ENCODE data around the gene PTGIS.
"Not testable (repeated sequence)": the region's sequence is repeated elsewhere in the genome, so short reads cannot be mapped to it uniquely, and the experiment has no call there.

The PTGIS gene

GRCh38 chr20:49569411-49570115, 1.6 kb upstream of the PTGIS start:
- H3K9ac ChIP-seq = no peak overlapping the region
- H3K36me3 ChIP-seq = no peaks in the 10 kb centered on the region
- peak overlapping the region in 2 of 11 experiments; percentile 7 to 11; a peak in 2 of 22 replicates for H3K27ac ChIP-seq
- peaks cover 25 to 70% (median 60%) of the 10 kb centered on the region in 10 experiments for H3K4me1 ChIP-seq
- TF ChIP-seq Cebpa-rat (IDR thresholded peaks at IDR 0.05) = no peak
- H3K4me2 ChIP-seq = peak overlapping the region in 7 of 11 experiments; percentile 8 to 68 (median 61); a peak in 11 of 22 replicates
- H3K9me3 ChIP-seq (replicated peaks in 1 of 11) = no peaks in the 10 kb centered on the region
- peaks cover 12 to 47% (median 18%) of the 10 kb centered on the region in 11 experiments for H3K27me3 ChIP-seq
- no peaks in the 10 kb centered on the region for H4K20me1 ChIP-seq
- H3K4me3 ChIP-seq = no peak overlapping the region

- no peak overlapping the region; a peak in 1 of 22 replicates for H3K27ac ChIP-seq
Observed at GRCh38 chr20:49568278-49569151, 578 bp upstream of the PTGIS start.

DNA sequence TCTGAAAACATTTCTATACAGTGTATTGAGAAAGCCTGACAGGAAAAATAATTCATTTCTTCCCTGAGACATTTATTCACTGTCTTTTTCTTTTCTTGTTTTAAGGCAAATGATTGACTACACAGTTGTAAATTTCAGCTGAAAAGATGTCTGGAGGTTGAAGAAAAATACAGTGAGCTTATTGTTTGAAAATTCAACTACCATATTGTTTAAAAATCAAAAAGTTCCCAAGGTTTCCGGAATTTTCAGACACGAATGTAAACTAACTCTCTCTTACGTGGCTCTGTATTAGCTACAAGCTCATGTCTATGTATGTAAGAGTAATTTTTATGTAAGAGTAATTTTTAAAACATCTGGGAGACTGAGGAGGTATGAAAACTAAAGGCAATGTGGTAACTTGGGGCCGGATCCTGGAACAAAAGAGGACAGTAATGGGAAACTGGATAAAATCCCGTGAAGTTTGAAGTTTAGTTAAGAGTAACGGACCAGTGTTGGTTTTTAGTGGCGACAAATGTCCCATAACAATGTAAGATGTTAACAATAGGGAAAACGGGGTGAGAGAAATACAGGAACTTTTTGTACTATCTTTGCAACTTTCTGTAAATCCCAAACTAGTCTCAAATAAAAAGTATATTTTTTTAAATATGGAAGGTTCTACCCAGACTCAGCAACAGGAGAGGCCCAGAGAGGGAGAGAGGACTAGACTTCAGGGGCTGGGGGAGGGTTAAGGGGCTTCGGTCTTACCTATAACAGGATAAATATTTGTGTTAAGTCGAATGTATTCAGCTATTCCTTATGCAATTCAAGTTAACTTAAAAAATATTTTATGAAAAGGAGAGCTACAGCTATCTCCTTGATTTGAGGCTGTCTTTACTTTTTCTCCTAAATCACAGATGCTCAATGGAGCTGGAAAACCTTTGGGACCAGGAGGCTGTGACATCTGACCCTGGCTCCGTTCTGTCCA, 1.3 kb downstream of the PTGIS start:
- H3K9ac ChIP-seq = peak overlapping the region in 5 of 11 experiments; percentile 26 to 76 (median 71); a peak in 6 of 22 replicates
- peaks cover 12 to 33% (median 18%) of the 10 kb centered on the region in 11 experiments for H3K27me3 ChIP-seq

More at GRCh38 chr20:49568278-49569151, 578 bp upstream of the PTGIS start:
- peak overlapping the region in 3 of 10 experiments; percentile 26 to 40 (median 31); a peak in 2 of 20 replicates for H3K4me3 ChIP-seq
- TF ChIP-seq Cebpa-rat (IDR thresholded peaks at IDR 0.05) = no peak
- H3K9ac ChIP-seq = peak overlapping the region in 1 of 11 experiments; percentile 41; a peak in 1 of 22 replicates
- no peaks in the 10 kb centered on the region for H4K20me1 ChIP-seq
- no peaks in the 10 kb centered on the region for H3K9me3 ChIP-seq (replicated peaks in 1 of 11)
- H3K4me2 ChIP-seq = peak overlapping the region; percentile 51 to 68 (median 58); a peak in 21 of 22 replicates
- H3K4me1 ChIP-seq = peaks cover 17 to 63% (median 51%) of the 10 kb centered on the region in 10 experiments
- H3K36me3 ChIP-seq = no peaks in the 10 kb centered on the region
- peaks cover 12 to 47% (median 18%) of the 10 kb centered on the region in 11 experiments for H3K27me3 ChIP-seq

DNA sequence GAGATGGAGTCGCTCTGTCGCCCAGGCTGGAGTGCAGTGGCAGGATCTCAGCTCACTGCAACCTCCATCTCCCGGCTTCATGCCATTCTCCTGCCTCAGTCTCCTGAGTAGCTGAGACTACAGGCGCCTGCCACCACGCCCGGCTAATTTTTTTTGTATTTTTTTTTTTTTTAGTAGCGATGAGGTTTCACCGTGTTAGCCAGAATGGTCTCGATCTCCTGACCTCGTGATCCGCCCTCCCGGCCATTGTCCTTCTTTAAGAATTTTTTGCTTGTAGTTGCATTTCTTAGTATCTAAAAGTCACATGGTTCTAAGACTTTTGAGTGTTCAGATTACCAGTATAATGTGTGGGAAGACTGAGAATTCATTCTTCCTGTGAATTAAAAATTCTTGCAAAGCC, 2.9 kb downstream of the PTGIS start:
- H3K4me1 ChIP-seq = peaks cover 12 to 61% (median 42%) of the 10 kb centered on the region in 10 experiments
- H3K9me3 ChIP-seq (replicated peaks in 1 of 11); H3K4me2 ChIP-seq; H3K36me3 ChIP-seq; H3K9ac ChIP-seq; H3K4me3 ChIP-seq; H4K20me1 ChIP-seq; H3K27ac ChIP-seq: not testable (repeated sequence)
- H3K27me3 ChIP-seq = peaks cover 12 to 33% (median 18%) of the 10 kb centered on the region in 11 experiments

More for the DNA sequence above, 1.3 kb downstream of the PTGIS start:
- H3K36me3 ChIP-seq = no peaks in the 10 kb centered on the region
- peaks cover 12 to 61% (median 43%) of the 10 kb centered on the region in 10 experiments for H3K4me1 ChIP-seq
- peak overlapping the region in 8 of 11 experiments; percentile 68 to 88 (median 82); a peak in 14 of 22 replicates for H3K4me2 ChIP-seq
- no peaks in the 10 kb centered on the region for H3K9me3 ChIP-seq (replicated peaks in 1 of 11)
- no peak for TF ChIP-seq Cebpa-rat (IDR thresholded peaks at IDR 0.05)
- no peaks in the 10 kb centered on the region for H4K20me1 ChIP-seq
- peak overlapping the region in 5 of 10 experiments; percentile 55 to 69 (median 56); a peak in 8 of 20 replicates for H3K4me3 ChIP-seq
- H3K27ac ChIP-seq = 0 out of 22 replicates have a peak overlapping the region, but pooled peaks of 1 of the 11 experiments have one; percentile 70

- H3K4me3 ChIP-seq = no peak overlapping the region
- H3K9ac ChIP-seq = no peak overlapping the region
- no peaks in the 10 kb centered on the region for H3K9me3 ChIP-seq (replicated peaks in 1 of 11)
- H3K4me1 ChIP-seq = peaks cover 6 to 44% (median 29%) of the 10 kb centered on the region in 10 experiments; a peak in 19 of 20 replicates
- peaks cover 11 to 19% (median 15%) of the 10 kb centered on the region in 11 experiments for H3K27me3 ChIP-seq
- H3K4me2 ChIP-seq = peak overlapping the region in 5 of 11 experiments; percentile 6 to 69 (median 49); a peak in 8 of 22 replicates
- H4K20me1 ChIP-seq = no peaks in the 10 kb centered on the region
- no peaks in the 10 kb centered on the region for H3K36me3 ChIP-seq
- no peak for TF ChIP-seq Cebpa-rat (IDR thresholded peaks at IDR 0.05)
- H3K27ac ChIP-seq = peak overlapping the region in 1 of 11 experiments; percentile 12; a peak in 1 of 22 replicates
Observed at GRCh38 chr20:49563015-49563980, 4.6 kb downstream of the PTGIS start.

DNA sequence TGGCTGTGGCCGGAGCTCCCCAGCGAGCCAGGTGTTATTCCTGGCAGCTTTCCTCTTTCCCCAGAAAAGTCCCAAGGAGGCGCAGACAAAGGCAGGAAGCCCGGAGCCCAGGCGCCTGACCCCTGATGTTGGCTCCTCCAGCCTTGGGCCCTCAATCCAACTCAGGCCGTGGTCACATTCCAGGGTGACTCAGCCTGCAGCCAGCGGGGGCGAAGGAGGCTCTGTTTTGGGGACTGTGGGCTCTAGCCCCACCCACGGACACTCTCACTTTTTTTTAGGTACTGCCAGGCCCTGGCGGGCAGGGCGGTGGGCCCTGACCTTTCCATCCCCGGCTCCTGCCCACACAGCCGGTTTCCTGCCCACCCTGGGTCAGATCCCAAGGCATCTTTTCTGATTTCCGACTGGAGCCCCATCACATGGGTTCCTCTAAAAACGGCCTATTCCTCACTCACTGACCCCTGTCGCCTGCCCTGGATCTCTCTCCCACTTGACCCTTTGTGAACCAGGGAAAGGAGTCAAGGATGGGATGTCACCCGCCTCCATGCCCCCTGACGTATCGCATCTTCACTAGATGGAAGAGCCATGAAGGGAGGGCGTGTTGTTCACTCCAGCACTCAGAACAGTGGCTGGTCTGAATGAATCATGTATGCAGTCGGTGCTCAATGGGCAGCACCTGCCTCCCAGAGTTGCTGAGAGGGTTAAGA, 5.5 kb downstream of the PTGIS start:
- Histone ChIP-seq H3K4me2 (peak overlapping the region in 7 of 11 experiments; percentile 6 to 69 (median 42); a peak in 13 of 22 replicates), H3K9ac (no peak overlapping the region), H3K9me3 (replicated peaks in 1 of 11) (no peaks in the 10 kb centered on the region), H3K27ac (peak overlapping the region in 1 of 11 experiments; percentile 12; a peak in 1 of 22 replicates), H3K27me3 (peaks cover 7 to 15% (median 10%) of the 10 kb centered on the region in 11 experiments), H3K4me1 (peaks cover 6 to 40% (median 26%) of the 10 kb centered on the region in 10 experiments; a peak in 19 of 20 replicates), H3K36me3 (no peaks in the 10 kb centered on the region), H3K4me3 (no peak overlapping the region), H4K20me1 (no peaks in the 10 kb centered on the region)
- no peak for TF ChIP-seq Cebpa-rat (IDR thresholded peaks at IDR 0.05)

- Histone ChIP-seq H3K4me3 (no peak overlapping the region), H4K20me1 (no peaks in the 10 kb centered on the region), H3K4me2 (peak overlapping the region in 5 of 11 experiments; percentile 49 to 69 (median 57); a peak in 8 of 22 replicates), H3K27me3 (peaks cover under 1 to 8% (median 4%) of the 10 kb centered on the region in 11 experiments; a peak in 11 of 22 replicates), H3K9me3 (replicated peaks in 1 of 11) (peaks cover 0 to under 1% (median 0%) of the 10 kb centered on the region in 11 experiments; a peak in 2 of 22 replicates), H3K4me1 (peaks cover 6 to 36% (median 24%) of the 10 kb centered on the region in 10 experiments; a peak in 19 of 20 replicates), H3K36me3 (no peaks in the 10 kb centered on the region), H3K9ac (no peak overlapping the region), H3K27ac (no peak overlapping the region)
- no peak for TF ChIP-seq Cebpa-rat (IDR thresholded peaks at IDR 0.05)
Observed at GRCh38 chr20:49561806-49562205, 6.1 kb downstream of the PTGIS start.

All from BLaER1 treated with 17β-estradiol and CSF1 and Interleukin-3, amounts not matched to agents 10 nM and 100 nM (cell line).